ENCODE results near the gene SLC27A4. TPM values are rescaled to one million over a fixed set of nuclear protein-coding genes. Genes with fewer than 3 reads are reported as not detected.

SLC27A4 gene
- polyA plus RNA-seq, 2 of the 4 experiments (the other 2 are of a cell fraction) = 14.5 to 27.0 TPM

DNA sequence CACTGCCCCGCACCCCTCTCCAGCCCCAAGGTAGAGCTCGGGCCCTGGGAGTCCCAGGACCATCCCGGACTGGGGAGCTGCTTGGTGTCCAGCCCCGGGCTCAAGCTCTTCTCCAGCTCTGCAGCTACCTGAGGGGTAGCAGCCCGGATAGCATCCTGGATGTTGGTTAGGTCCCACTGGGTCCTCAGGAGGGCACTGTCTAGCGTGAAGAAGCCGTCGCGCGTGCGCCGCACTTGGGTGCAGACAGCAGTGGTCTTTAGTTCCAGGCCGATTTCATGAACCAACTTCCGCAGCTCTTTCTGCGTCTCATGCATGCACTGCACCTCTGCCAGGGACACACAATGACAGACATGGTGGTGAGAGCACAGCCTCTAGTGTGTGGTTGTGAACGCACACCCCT is 30.8 kb upstream of the SLC27A4 start:
- no peak for FAIRE-seq
- Histone ChIP-seq H3K4me3 (no peak overlapping the region), H3K27ac (no peak overlapping the region), H3K9me3 (no peaks in the 10 kb centered on the region), H3K4me2 (no peak overlapping the region), H3K4me1 (peaks cover 39% of the 10 kb centered on the region)
- WGBS (ENCODE audit: missing lambda C conversion rate) = 89% methylated on average over 14 of the region's 16 CpGs
- ChIA-PET POLR2A (no interaction called here), CTCF (interaction anchor here (1.2 to 8.9 kb wide), 7 partner anchors 9 to 52 kb away, joined by 3 to 97 read pairs (median 7); partner anchors contain the start of gene TRUB2)
- no peak for DNase-seq (ENCODE audit: low read depth in 1 of 2, low spot score in 1 of 2)
- no peak for ATAC-seq
- no peak for TF ChIP-seq REST (IDR thresholded peaks at IDR 0.05)
- TF ChIP-seq, protein P1, sequence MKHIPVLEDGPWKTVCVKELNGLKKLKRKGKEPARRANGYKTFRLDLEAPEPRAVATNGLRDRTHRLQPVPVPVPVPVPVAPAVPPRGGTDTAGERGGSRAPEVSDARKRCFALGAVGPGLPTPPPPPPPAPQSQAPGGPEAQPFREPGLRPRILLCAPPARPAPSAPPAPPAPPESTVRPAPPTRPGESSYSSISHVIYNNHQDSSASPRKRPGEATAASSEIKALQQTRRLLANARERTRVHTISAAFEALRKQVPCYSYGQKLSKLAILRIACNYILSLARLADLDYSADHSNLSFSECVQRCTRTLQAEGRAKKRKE (CRISPR knock-in tag; IDR thresholded peaks at IDR 0.05; ENCODE audit: low read depth) = no peak
- no peak for TF ChIP-seq TFCP2L1 (CRISPR knock-in tag; IDR thresholded peaks at IDR 0.05)
- TF ChIP-seq, protein P2, sequence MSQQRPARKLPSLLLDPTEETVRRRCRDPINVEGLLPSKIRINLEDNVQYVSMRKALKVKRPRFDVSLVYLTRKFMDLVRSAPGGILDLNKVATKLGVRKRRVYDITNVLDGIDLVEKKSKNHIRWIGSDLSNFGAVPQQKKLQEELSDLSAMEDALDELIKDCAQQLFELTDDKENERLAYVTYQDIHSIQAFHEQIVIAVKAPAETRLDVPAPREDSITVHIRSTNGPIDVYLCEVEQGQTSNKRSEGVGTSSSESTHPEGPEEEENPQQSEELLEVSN (IDR thresholded peaks at IDR 0.05; ENCODE audit: borderline replicate concordance, low read depth) = no peak
- TF ChIP-seq ESRRA (IDR thresholded peaks at IDR 0.05; ENCODE audit: borderline replicate concordance, low read length) = no peak
- TF ChIP-seq, protein P3, sequence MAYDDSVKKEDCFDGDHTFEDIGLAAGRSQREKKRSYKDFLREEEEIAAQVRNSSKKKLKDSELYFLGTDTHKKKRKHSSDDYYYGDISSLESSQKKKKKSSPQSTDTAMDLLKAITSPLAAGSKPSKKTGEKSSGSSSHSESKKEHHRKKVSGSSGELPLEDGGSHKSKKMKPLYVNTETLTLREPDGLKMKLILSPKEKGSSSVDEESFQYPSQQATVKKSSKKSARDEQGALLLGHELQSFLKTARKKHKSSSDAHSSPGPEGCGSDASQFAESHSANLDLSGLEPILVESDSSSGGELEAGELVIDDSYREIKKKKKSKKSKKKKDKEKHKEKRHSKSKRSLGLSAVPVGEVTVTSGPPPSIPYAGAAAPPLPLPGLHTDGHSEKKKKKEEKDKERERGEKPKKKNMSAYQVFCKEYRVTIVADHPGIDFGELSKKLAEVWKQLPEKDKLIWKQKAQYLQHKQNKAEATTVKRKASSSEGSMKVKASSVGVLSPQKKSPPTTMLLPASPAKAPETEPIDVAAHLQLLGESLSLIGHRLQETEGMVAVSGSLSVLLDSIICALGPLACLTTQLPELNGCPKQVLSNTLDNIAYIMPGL (CRISPR knock-in tag; IDR thresholded peaks at IDR 0.05; ENCODE audit: borderline replicate concordance) = no peak
- TF ChIP-seq KDM5A (IDR thresholded peaks at IDR 0.05) = no peak
- no peak for TF ChIP-seq NFE2L2 (conservative IDR thresholded peaks at IDR 0.05; ENCODE audit: low read length)
- no peak for TF ChIP-seq NPAS2 (CRISPR knock-in tag; IDR thresholded peaks at IDR 0.05; ENCODE audit: borderline replicate concordance)
- TF ChIP-seq FOXS1 (CRISPR knock-in tag; IDR thresholded peaks at IDR 0.05) = no peak
- no peak for TF ChIP-seq EHMT2 (IDR thresholded peaks at IDR 0.05; ENCODE audit: low read depth)
- TF ChIP-seq RNF2 (IDR thresholded peaks at IDR 0.05; ENCODE audit: borderline replicate concordance, low read depth) = no peak
- no peak for TF ChIP-seq NR3C1 (IDR thresholded peaks at IDR 0.05)
- no peak for TF ChIP-seq SREBF2 (IDR thresholded peaks at IDR 0.05)

- Histone ChIP-seq H3K4me2 (no peak overlapping the region), H3K27ac (peak overlapping the region in 1 of 2 experiments; percentile 20; a peak in 2 of 6 replicates), H3K4me3 (no peak overlapping the region), H3K4me1 (peaks cover 30% of the 10 kb centered on the region), H3K9me3 (no peaks in the 10 kb centered on the region)
- CTCF ChIA-PET = interaction anchor here (0.8 to 8.9 kb wide), 10 partner anchors 10 to 52 kb away, joined by 3 to 97 read pairs (median 6); partner anchors contain the start of gene TRUB2
- ATAC-seq (no peak), FAIRE-seq (no peak), DNase-seq (ENCODE audit: low read depth in 1 of 2, low spot score in 1 of 2) (no peak)
- WGBS (ENCODE audit: missing lambda C conversion rate) = 96% methylated on average over 10 of the region's 10 CpGs
- POLR2A ChIA-PET = no interaction called here
- no peak for TF ChIP-seq BCL3 (IDR thresholded peaks at IDR 0.05)
- TF ChIP-seq, protein P4, sequence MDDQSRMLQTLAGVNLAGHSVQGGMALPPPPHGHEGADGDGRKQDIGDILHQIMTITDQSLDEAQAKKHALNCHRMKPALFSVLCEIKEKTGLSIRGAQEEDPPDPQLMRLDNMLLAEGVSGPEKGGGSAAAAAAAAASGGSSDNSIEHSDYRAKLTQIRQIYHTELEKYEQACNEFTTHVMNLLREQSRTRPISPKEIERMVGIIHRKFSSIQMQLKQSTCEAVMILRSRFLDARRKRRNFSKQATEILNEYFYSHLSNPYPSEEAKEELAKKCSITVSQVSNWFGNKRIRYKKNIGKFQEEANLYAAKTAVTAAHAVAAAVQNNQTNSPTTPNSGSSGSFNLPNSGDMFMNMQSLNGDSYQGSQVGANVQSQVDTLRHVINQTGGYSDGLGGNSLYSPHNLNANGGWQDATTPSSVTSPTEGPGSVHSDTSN (IDR thresholded peaks at IDR 0.05) = no peak
- TF ChIP-seq HEYL (CRISPR knock-in tag; IDR thresholded peaks at IDR 0.05) = no peak
- TF ChIP-seq JUNB (IDR thresholded peaks at IDR 0.05) = no peak
These were observed 29.9 kb upstream of the SLC27A4 start for GRCh38 chr9:128310461-128310860.

Data from A549 (cell line).